Measurements from ENCODE around the gene C17orf67. TPM values are rescaled to one million over a fixed set of nuclear protein-coding genes. Genes with fewer than 3 reads are reported as not detected.

Gene C17orf67
- total RNA-seq, 1 experiment from 2014 or later: 2.9 TPM

GRCh38 chr17:56810343-56810742, 23.4 kb downstream of the C17orf67 start:
- intact Hi-C loops (cut with micrococcal nuclease; ENCODE audit: unreplicated experiment): no loop called here
- DNase-seq: no peak
- Histone ChIP-seq H3K4me1 (no peaks in the 10 kb centered on the region), H3K4me3 (ENCODE audit: low read depth, low read length) (no peak overlapping the region), H3K36me3 (ENCODE audit: control insufficient read depth, insufficient read depth, low read length) (no peaks in the 10 kb centered on the region), H3K27me3 (replicated peaks; ENCODE audit: control insufficient read depth, insufficient read depth, low read length) (no peaks in the 10 kb centered on the region), H3K9me3 (no peaks in the 10 kb centered on the region)
- H3K27me3 Mint-ChIP-seq (ENCODE audit: insufficient read depth, unreplicated experiment): peaks cover 8% of the 10 kb centered on the region
- POLR2A ChIA-PET: no interaction called here
- H3K4me1 Mint-ChIP-seq (ENCODE audit: low read depth, unreplicated experiment): no peaks in the 10 kb centered on the region
- H3K36me3 Mint-ChIP-seq (ENCODE audit: insufficient read depth, unreplicated experiment): no peaks in the 10 kb centered on the region
- CTCF ChIA-PET: no interaction called here
- TF ChIP-seq CTCF (IDR thresholded peaks at IDR 0.05; ENCODE audit: insufficient read depth in 1 of 2, low read depth in 1 of 2, low read length in 1 of 2, severe bottlenecking in 1 of 2, unreplicated experiment in 1 of 2): no peak
- H3K27ac Mint-ChIP-seq (ENCODE audit: unreplicated experiment): no peak overlapping the region
- no peaks in the 10 kb centered on the region for H3K9me3 Mint-ChIP-seq (ENCODE audit: unreplicated experiment)
- H3K4me3 Mint-ChIP-seq (ENCODE audit: unreplicated experiment): no peak overlapping the region
- BruUV-seq (replicated peaks): no TSS peak

- no peaks in the 10 kb centered on the region for H3K4me1 Mint-ChIP-seq (ENCODE audit: low read depth, unreplicated experiment)
- no peak for DNase-seq
- no peaks in the 10 kb centered on the region for H3K9me3 ChIP-seq
- no peaks in the 10 kb centered on the region for H3K36me3 ChIP-seq (ENCODE audit: control insufficient read depth, insufficient read depth, low read length)
- TF ChIP-seq CTCF (IDR thresholded peaks at IDR 0.05; ENCODE audit: insufficient read depth in 1 of 2, low read depth in 1 of 2, low read length in 1 of 2, severe bottlenecking in 1 of 2, unreplicated experiment in 1 of 2): no peak
- BruUV-seq (replicated peaks): no TSS peak
- no peak overlapping the region for H3K4me3 Mint-ChIP-seq (ENCODE audit: unreplicated experiment)
- H3K27ac Mint-ChIP-seq (ENCODE audit: unreplicated experiment): no peak overlapping the region
- no peaks in the 10 kb centered on the region for H3K27me3 ChIP-seq (replicated peaks; ENCODE audit: control insufficient read depth, insufficient read depth, low read length)
- H3K4me3 ChIP-seq (ENCODE audit: low read depth, low read length): no peak overlapping the region
- intact Hi-C loops (cut with micrococcal nuclease; ENCODE audit: unreplicated experiment): no loop called here
- peaks cover 8% of the 10 kb centered on the region for H3K27me3 Mint-ChIP-seq (ENCODE audit: insufficient read depth, unreplicated experiment)
- no peaks in the 10 kb centered on the region for H3K9me3 Mint-ChIP-seq (ENCODE audit: unreplicated experiment)
- ChIA-PET CTCF (no interaction called here), POLR2A (no interaction called here)
- H3K4me1 ChIP-seq: no peaks in the 10 kb centered on the region
- H3K36me3 Mint-ChIP-seq (ENCODE audit: insufficient read depth, unreplicated experiment): no peaks in the 10 kb centered on the region
These were observed 23.9 kb downstream of the C17orf67 start for GRCh38 chr17:56809820-56810179.

GRCh38 chr17:56809106-56809819, 24.5 kb downstream of the C17orf67 start:
- TF ChIP-seq CTCF (IDR thresholded peaks at IDR 0.05; ENCODE audit: insufficient read depth in 1 of 2, low read depth in 1 of 2, low read length in 1 of 2, severe bottlenecking in 1 of 2, unreplicated experiment in 1 of 2): no peak
- no TSS peak for BruUV-seq (replicated peaks)
- Histone ChIP-seq H3K27me3 (replicated peaks; ENCODE audit: control insufficient read depth, insufficient read depth, low read length) (no peaks in the 10 kb centered on the region), H3K36me3 (ENCODE audit: control insufficient read depth, insufficient read depth, low read length) (no peaks in the 10 kb centered on the region), H3K4me1 (no peaks in the 10 kb centered on the region), H3K4me3 (ENCODE audit: low read depth, low read length) (no peak overlapping the region), H3K9me3 (no peaks in the 10 kb centered on the region)
- Mint-ChIP-seq H3K4me3 (ENCODE audit: unreplicated experiment) (no peak overlapping the region), H3K27me3 (ENCODE audit: insufficient read depth, unreplicated experiment) (peaks cover 8% of the 10 kb centered on the region), H3K4me1 (ENCODE audit: low read depth, unreplicated experiment) (no peaks in the 10 kb centered on the region), H3K27ac (ENCODE audit: unreplicated experiment) (no peak overlapping the region), H3K9me3 (ENCODE audit: unreplicated experiment) (no peaks in the 10 kb centered on the region), H3K36me3 (ENCODE audit: insufficient read depth, unreplicated experiment) (no peaks in the 10 kb centered on the region)
- intact Hi-C loops (cut with micrococcal nuclease; ENCODE audit: unreplicated experiment): no loop called here
- no peak for DNase-seq
- ChIA-PET CTCF (no interaction called here), POLR2A (no interaction called here)
